Retinal pigment epithelial cell (primary cell): ENCODE results near the gene TMEM255B.

Experiments used
- DNase-seq: peaks from one replicate; pipeline ENCODE4 v3.0.0-alpha.2; 2010; ENCODE audit warnings: low read depth
- H3K4me3 ChIP-seq: 2 replicates; pipeline ENCODE4 v1.5.1; 2011; ENCODE audit warnings: mild to moderate bottlenecking, low read length, control low read depth, moderate library complexity
- CTCF ChIP-seq: conservative IDR thresholded peaks from 2 replicates; pipeline ENCODE4 v1.5.1; 2011; ENCODE audit warnings: low read depth, low read length, control low read depth, inconsistent platforms

The TMEM255B gene

GRCh38 chr13:113796211-113796963 lies 37.4 kb downstream of the TMEM255B start:
- H3K4me3 ChIP-seq, result no peak overlapping the region
- DNase-seq, result no peak
- no peak for TF ChIP-seq CTCF

- H3K4me3 ChIP-seq, result no peak overlapping the region
- no peak for TF ChIP-seq CTCF
- DNase-seq, result no peak
Observed at GRCh38 chr13:113796964-113797676, 38.1 kb downstream of the TMEM255B start.

GRCh38 chr13:113798200-113798811 lies 39.3 kb downstream of the TMEM255B start:
- no peak for DNase-seq
- H3K4me3 ChIP-seq, result no peak overlapping the region
- no peak for TF ChIP-seq CTCF

GRCh38 chr13:113800576-113800926 lies 41.5 kb downstream of the TMEM255B start:
- DNase-seq, result no peak
- TF ChIP-seq CTCF, result no peak
- H3K4me3 ChIP-seq, result no peak overlapping the region

GRCh38 chr13:113801289-113801961 lies 42.4 kb downstream of the TMEM255B start:
- TF ChIP-seq CTCF, result no peak

GRCh38 chr13:113802090-113802531 lies 43.1 kb downstream of the TMEM255B start:
- H3K4me3 ChIP-seq, result no peak overlapping the region
- DNase-seq, result no peak
- TF ChIP-seq CTCF, result peak; percentile 15

More at GRCh38 chr13:113801289-113801961, 42.4 kb downstream of the TMEM255B start:
- no peak for DNase-seq
- H3K4me3 ChIP-seq, result no peak overlapping the region
